Measurements from ENCODE around the gene TLR9.

TLR9 gene

GRCh38 chr3:52237006-52237656 lies 11.7 kb upstream of the TLR9 start:
- H3K18ac ChIP-seq (ENCODE audit: low read length), result no peak overlapping the region

DNA sequence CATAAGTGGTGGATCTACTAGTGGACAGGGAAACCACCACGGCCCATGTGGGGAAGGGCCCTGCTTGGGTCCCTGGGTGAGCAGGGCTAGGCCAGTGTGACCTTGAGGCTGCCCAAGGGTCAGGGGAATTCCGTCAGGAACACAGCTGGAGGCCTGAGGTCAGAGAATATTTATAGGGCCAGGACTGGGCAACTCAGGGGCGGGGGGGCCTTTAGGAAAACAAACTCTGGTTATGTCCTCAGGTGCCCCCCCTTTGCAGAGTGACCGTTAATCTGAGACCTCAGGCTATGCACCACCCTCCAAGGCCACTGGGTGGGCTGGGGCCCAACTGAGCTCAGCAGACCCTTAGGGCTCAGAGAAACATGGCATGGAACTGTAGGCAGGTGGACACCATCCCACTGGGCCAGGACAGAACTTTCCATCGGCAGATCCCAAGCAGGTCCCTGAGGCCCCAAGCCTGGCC lies 11.0 kb upstream of the TLR9 start:
- Histone ChIP-seq H3K27me3 (ENCODE audit: insufficient read depth, low read length, poor library complexity) (no peaks in the 10 kb centered on the region), H3K4me2 (ENCODE audit: low read length) (no peak overlapping the region), H3K27ac (ENCODE audit: low read depth, low read length) (no peak overlapping the region), H3K79me1 (ENCODE audit: low read length) (peaks cover 4% of the 10 kb centered on the region), H3K23ac (ENCODE audit: low read length) (no peak overlapping the region), H2BK5ac (ENCODE audit: low read length) (no peak overlapping the region), H3K79me2 (ENCODE audit: control insufficient read depth, insufficient read depth, low read length) (peaks cover 2% of the 10 kb centered on the region), H4K5ac (ENCODE audit: low read length) (no peak overlapping the region), H3K9ac (ENCODE audit: low read length) (no peak overlapping the region), H2BK120ac (ENCODE audit: low read depth, low read length) (no peak overlapping the region), H2BK15ac (replicated peaks; ENCODE audit: low read depth) (no peak overlapping the region), H3K36me3 (ENCODE audit: control insufficient read depth, insufficient read depth, low read length) (no peaks in the 10 kb centered on the region), H3K4me3 (ENCODE audit: low read length) (no peak overlapping the region), H2AK5ac (ENCODE audit: low read length) (no peak overlapping the region), H3K18ac (ENCODE audit: low read length) (no peak overlapping the region), H4K8ac (ENCODE audit: low read depth, low read length) (no peak overlapping the region), H3K4ac (ENCODE audit: low read depth, low read length) (no peak overlapping the region), H3K4me1 (ENCODE audit: control insufficient read depth, low read depth, low read length) (peaks cover 13% of the 10 kb centered on the region), H3K56ac (ENCODE audit: low read length) (no peak overlapping the region)
- DNase-seq, result no peak
- no CpG with 5 or more reads among the region's 5 CpGs for WGBS (ENCODE audit: extremely low coverage, insufficient coverage, low lambda C conversion rate)

More at GRCh38 chr3:52237006-52237656, 11.7 kb upstream of the TLR9 start:
- Histone ChIP-seq H3K27me3 (ENCODE audit: insufficient read depth, low read length, poor library complexity) (no peaks in the 10 kb centered on the region), H3K4me3 (ENCODE audit: low read length) (no peak overlapping the region), H4K8ac (ENCODE audit: low read depth, low read length) (no peak overlapping the region), H2BK15ac (replicated peaks; ENCODE audit: low read depth) (no peak overlapping the region), H2BK5ac (ENCODE audit: low read length) (no peak overlapping the region), H3K79me1 (ENCODE audit: low read length) (peaks cover 4% of the 10 kb centered on the region), H4K5ac (ENCODE audit: low read length) (no peak overlapping the region), H2AK5ac (ENCODE audit: low read length) (no peak overlapping the region), H3K56ac (ENCODE audit: low read length) (peak overlapping the region; percentile 80), H3K9ac (ENCODE audit: low read length) (peak overlapping the region; percentile 47), H3K4ac (ENCODE audit: low read depth, low read length) (no peak overlapping the region), H3K27ac (ENCODE audit: low read depth, low read length) (peak overlapping the region; percentile 13), H3K23ac (ENCODE audit: low read length) (no peak overlapping the region), H2BK120ac (ENCODE audit: low read depth, low read length) (no peak overlapping the region), H3K36me3 (ENCODE audit: control insufficient read depth, insufficient read depth, low read length) (no peaks in the 10 kb centered on the region), H3K4me2 (ENCODE audit: low read length) (no peak overlapping the region), H3K79me2 (ENCODE audit: control insufficient read depth, insufficient read depth, low read length) (peaks cover 2% of the 10 kb centered on the region), H3K4me1 (ENCODE audit: control insufficient read depth, low read depth, low read length) (peaks cover 13% of the 10 kb centered on the region)
- no peak for DNase-seq
- no CpG with 5 or more reads among the region's 6 CpGs for WGBS (ENCODE audit: extremely low coverage, insufficient coverage, low lambda C conversion rate)

GRCh38 chr3:52234516-52235447 lies 9.3 kb upstream of the TLR9 start:
- Histone ChIP-seq H3K9ac (ENCODE audit: low read length) (no peak overlapping the region), H3K4me2 (ENCODE audit: low read length) (no peak overlapping the region), H3K4me1 (ENCODE audit: control insufficient read depth, low read depth, low read length) (peaks cover 5% of the 10 kb centered on the region), H2BK5ac (ENCODE audit: low read length) (no peak overlapping the region), H3K4me3 (ENCODE audit: low read length) (no peak overlapping the region), H3K18ac (ENCODE audit: low read length) (no peak overlapping the region), H2AK5ac (ENCODE audit: low read length) (no peak overlapping the region), H3K27me3 (ENCODE audit: insufficient read depth, low read length, poor library complexity) (no peaks in the 10 kb centered on the region), H3K27ac (ENCODE audit: low read depth, low read length) (no peak overlapping the region), H3K79me2 (ENCODE audit: control insufficient read depth, insufficient read depth, low read length) (peaks cover 2% of the 10 kb centered on the region), H3K79me1 (ENCODE audit: low read length) (peaks cover 4% of the 10 kb centered on the region), H3K23ac (ENCODE audit: low read length) (no peak overlapping the region), H3K56ac (ENCODE audit: low read length) (no peak overlapping the region), H4K8ac (ENCODE audit: low read depth, low read length) (no peak overlapping the region), H3K36me3 (ENCODE audit: control insufficient read depth, insufficient read depth, low read length) (peaks cover 4% of the 10 kb centered on the region), H3K4ac (ENCODE audit: low read depth, low read length) (no peak overlapping the region), H2BK15ac (replicated peaks; ENCODE audit: low read depth) (no peak overlapping the region), H4K5ac (ENCODE audit: low read length) (no peak overlapping the region), H2BK120ac (ENCODE audit: low read depth, low read length) (no peak overlapping the region)
- no CpG with 5 or more reads among the region's 15 CpGs for WGBS (ENCODE audit: extremely low coverage, insufficient coverage, low lambda C conversion rate)
- no peak for DNase-seq

GRCh38 chr3:52233968-52234367 lies 8.5 kb upstream of the TLR9 start:
- no peak overlapping the region for H2BK120ac ChIP-seq (ENCODE audit: low read depth, low read length)
- no peak overlapping the region for H4K5ac ChIP-seq (ENCODE audit: low read length)
- no peak overlapping the region for H3K56ac ChIP-seq (ENCODE audit: low read length)
- H3K27me3 ChIP-seq (ENCODE audit: insufficient read depth, low read length, poor library complexity), result no peaks in the 10 kb centered on the region
- no peak overlapping the region for H3K9ac ChIP-seq (ENCODE audit: low read length)
- no peak overlapping the region for H4K8ac ChIP-seq (ENCODE audit: low read depth, low read length)
- peaks cover 4% of the 10 kb centered on the region for H3K79me1 ChIP-seq (ENCODE audit: low read length)
- no peak overlapping the region for H2AK5ac ChIP-seq (ENCODE audit: low read length)
- H3K23ac ChIP-seq (ENCODE audit: low read length), result no peak overlapping the region
- no peak for DNase-seq
- peaks cover 2% of the 10 kb centered on the region for H3K79me2 ChIP-seq (ENCODE audit: control insufficient read depth, insufficient read depth, low read length)
- H3K4me1 ChIP-seq (ENCODE audit: control insufficient read depth, low read depth, low read length), result peaks cover 5% of the 10 kb centered on the region
- H3K4me3 ChIP-seq (ENCODE audit: low read length), result no peak overlapping the region
- H3K27ac ChIP-seq (ENCODE audit: low read depth, low read length), result no peak overlapping the region
- H2BK5ac ChIP-seq (ENCODE audit: low read length), result no peak overlapping the region
- H3K4ac ChIP-seq (ENCODE audit: low read depth, low read length), result no peak overlapping the region
- H2BK15ac ChIP-seq (replicated peaks; ENCODE audit: low read depth), result no peak overlapping the region
- no peak overlapping the region for H3K4me2 ChIP-seq (ENCODE audit: low read length)
- WGBS (ENCODE audit: extremely low coverage, insufficient coverage, low lambda C conversion rate), result no CpG with 5 or more reads among the region's 3 CpGs
- peaks cover 8% of the 10 kb centered on the region for H3K36me3 ChIP-seq (ENCODE audit: control insufficient read depth, insufficient read depth, low read length)
- no peak overlapping the region for H3K18ac ChIP-seq (ENCODE audit: low read length)

GRCh38 chr3:52233108-52233591 lies 7.7 kb upstream of the TLR9 start:
- Histone ChIP-seq H3K4me3 (ENCODE audit: low read length) (no peak overlapping the region), H3K23ac (ENCODE audit: low read length) (no peak overlapping the region), H3K36me3 (ENCODE audit: control insufficient read depth, insufficient read depth, low read length) (peaks cover 8% of the 10 kb centered on the region), H3K4me2 (ENCODE audit: low read length) (no peak overlapping the region), H3K79me1 (ENCODE audit: low read length) (peaks cover 1% of the 10 kb centered on the region), H2AK5ac (ENCODE audit: low read length) (no peak overlapping the region), H4K8ac (ENCODE audit: low read depth, low read length) (no peak overlapping the region), H3K4ac (ENCODE audit: low read depth, low read length) (no peak overlapping the region), H3K18ac (ENCODE audit: low read length) (no peak overlapping the region), H2BK15ac (replicated peaks; ENCODE audit: low read depth) (no peak overlapping the region), H2BK5ac (ENCODE audit: low read length) (no peak overlapping the region), H3K79me2 (ENCODE audit: control insufficient read depth, insufficient read depth, low read length) (no peaks in the 10 kb centered on the region), H3K27me3 (ENCODE audit: insufficient read depth, low read length, poor library complexity) (no peaks in the 10 kb centered on the region), H4K5ac (ENCODE audit: low read length) (no peak overlapping the region), H2BK120ac (ENCODE audit: low read depth, low read length) (no peak overlapping the region), H3K56ac (ENCODE audit: low read length) (no peak overlapping the region), H3K9ac (ENCODE audit: low read length) (peak overlapping the region; percentile 17), H3K27ac (ENCODE audit: low read depth, low read length) (no peak overlapping the region), H3K4me1 (ENCODE audit: control insufficient read depth, low read depth, low read length) (peaks cover 3% of the 10 kb centered on the region)
- whole genome bisulfite sequencing (ENCODE audit: extremely low coverage, insufficient coverage, low lambda C conversion rate), result no CpG with 5 or more reads among the region's 5 CpGs
- no peak for DNase-seq

Data from mesendoderm (in vitro differentiated cells).